Measurements from ENCODE around the gene HM13. TPM values are rescaled to one million over a fixed set of nuclear protein-coding genes. Genes with fewer than 3 reads are reported as not detected.

The HM13 gene
- total and polyA plus RNA-seq, 2 experiments from 2014 or later, result 126 to 150 TPM

GRCh38 chr20:31543966-31544598 lies 29.8 kb downstream of the HM13 start:
- Histone ChIP-seq H3K9me2 (ENCODE audit: insufficient read depth) (no peaks in the 10 kb centered on the region), H3K36me3 (ENCODE audit: insufficient read depth) (peaks cover 16% of the 10 kb centered on the region), H3K27me3 (ENCODE audit: insufficient read depth) (no peaks in the 10 kb centered on the region), H3K79me2 (replicated peaks; ENCODE audit: insufficient read depth) (peaks cover 18% of the 10 kb centered on the region), H4K20me1 (replicated peaks; ENCODE audit: insufficient read depth) (peaks cover 15% of the 10 kb centered on the region), H3K27ac (ENCODE audit: low read depth) (no peak overlapping the region; the same call in 1 of the 2 replicates), H3F3A (replicated peaks; ENCODE audit: low read depth) (peaks cover 67% of the 10 kb centered on the region), H3K4me1 (ENCODE audit: insufficient read depth) (peaks cover 6% of the 10 kb centered on the region; the same call in 1 of the 2 replicates), H3K4me3 (no peak overlapping the region), H3K4me2 (no peak overlapping the region), H2AFZ (no peak overlapping the region)
- TF ChIP-seq EZH2 (IDR thresholded peaks at IDR 0.05; ENCODE audit: low read depth, unreplicated experiment), result no peak
- no peak for TF ChIP-seq EZH2phosphoT487 (IDR thresholded peaks at IDR 0.05; ENCODE audit: unreplicated experiment)
- no peak for TF ChIP-seq STAT1 (IDR thresholded peaks at IDR 0.05; ENCODE audit: unreplicated experiment)
- no peak for TF ChIP-seq CTCF (conservative IDR thresholded peaks at IDR 0.05; ENCODE audit: low read depth in 2 of 2)
- TF ChIP-seq CREB1 (CRISPR knock-in tag; IDR thresholded peaks at IDR 0.05; ENCODE audit: low read depth), result no peak
- TF ChIP-seq ETS1 (IDR thresholded peaks at IDR 0.05), result no peak
- TF ChIP-seq ZNF331 (CRISPR knock-in tag; IDR thresholded peaks at IDR 0.05; ENCODE audit: low read depth), result no peak
- no peak for TF ChIP-seq REST (IDR thresholded peaks at IDR 0.05; ENCODE audit: unreplicated experiment)
- no peak for TF ChIP-seq ZNF462 (CRISPR knock-in tag; IDR thresholded peaks at IDR 0.05)
- no peak for TF ChIP-seq NANOG (IDR thresholded peaks at IDR 0.05; ENCODE audit: borderline replicate concordance)
- TF ChIP-seq ZNF114 (CRISPR knock-in tag; IDR thresholded peaks at IDR 0.05), result no peak
- TF ChIP-seq JUNB (IDR thresholded peaks at IDR 0.05; ENCODE audit: unreplicated experiment), result no peak
- TF ChIP-seq POLR2AphosphoS5 (IDR thresholded peaks at IDR 0.05; ENCODE audit: low read depth), result no peak
- no peak for DNase-seq (ENCODE audit: low spot score)
- no peaks in the 10 kb centered on the region for H3K9me3 Mint-ChIP-seq
- no peak overlapping the region for H3K4me3 Mint-ChIP-seq
- no peak overlapping the region; the same call in 1 of the 2 replicates for H3K27ac Mint-ChIP-seq
- peaks cover 48% of the 10 kb centered on the region for H3K36me3 Mint-ChIP-seq (ENCODE audit: low read depth)
- ATAC-seq, result no peak
- peaks cover 5% of the 10 kb centered on the region; the same call in 1 of the 3 replicates for H3K4me1 Mint-ChIP-seq
- H3K27me3 Mint-ChIP-seq (ENCODE audit: insufficient read depth, low read depth, poor library complexity), result peaks cover 14% of the 10 kb centered on the region

All from GM23338 (cell line).